C4-2B (cell line): ENCODE measurements around the gene ACOXL.
"Not testable (repeated sequence)": the region's sequence is repeated elsewhere in the genome, so short reads cannot be mapped to it uniquely, and the experiment has no call there.

Experiments used
- H3K27ac ChIP-seq: fragments of 450-650 bp; 2 replicates; pipeline ENCODE4 v1.5.1; 2017
- ZFX ChIP-seq: fragments of 450-650 bp; IDR thresholded peaks from 2 replicates; pipeline ENCODE4 v1.6.1; 2017
- TF ChIP-seq, protein P1 (sequence below): fragments of 450-650 bp; conservative IDR thresholded peaks from 2 replicates; pipeline ENCODE4 v1.5.1; 2017; ENCODE audit warnings: mild to moderate bottlenecking

ACOXL gene

DNA sequence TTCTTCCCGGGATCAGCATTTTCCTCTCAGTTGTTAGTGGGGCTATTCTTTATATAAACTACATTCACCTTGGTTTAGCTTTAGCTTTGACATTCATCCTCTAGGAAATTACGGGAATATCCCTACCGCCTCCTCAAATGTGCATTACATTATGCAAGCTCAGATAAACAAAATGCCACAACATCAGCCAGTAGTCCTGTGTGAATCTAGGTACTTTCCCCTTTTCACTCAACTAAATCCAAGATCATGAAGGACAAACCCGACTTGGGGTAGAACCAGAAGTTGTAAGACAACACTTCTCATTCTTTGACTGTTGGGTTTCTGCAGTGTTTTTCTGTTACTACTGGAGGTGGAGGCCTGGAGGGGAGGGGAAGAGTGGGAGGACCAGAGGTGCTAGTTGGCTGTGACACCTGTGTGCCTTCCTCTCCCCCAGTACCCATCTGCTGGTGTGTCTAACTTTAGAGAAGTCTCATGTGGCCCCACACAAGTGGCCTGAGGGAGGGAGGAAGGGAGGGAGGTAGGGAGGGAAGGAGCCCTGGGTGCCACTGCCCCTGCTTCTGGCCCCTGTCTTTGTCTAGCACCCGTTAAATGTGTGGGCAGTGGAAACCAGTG lies 303.6 kb downstream of the ACOXL start:
- H3K27ac ChIP-seq, result no peak overlapping the region
- TF ChIP-seq, protein P1, sequence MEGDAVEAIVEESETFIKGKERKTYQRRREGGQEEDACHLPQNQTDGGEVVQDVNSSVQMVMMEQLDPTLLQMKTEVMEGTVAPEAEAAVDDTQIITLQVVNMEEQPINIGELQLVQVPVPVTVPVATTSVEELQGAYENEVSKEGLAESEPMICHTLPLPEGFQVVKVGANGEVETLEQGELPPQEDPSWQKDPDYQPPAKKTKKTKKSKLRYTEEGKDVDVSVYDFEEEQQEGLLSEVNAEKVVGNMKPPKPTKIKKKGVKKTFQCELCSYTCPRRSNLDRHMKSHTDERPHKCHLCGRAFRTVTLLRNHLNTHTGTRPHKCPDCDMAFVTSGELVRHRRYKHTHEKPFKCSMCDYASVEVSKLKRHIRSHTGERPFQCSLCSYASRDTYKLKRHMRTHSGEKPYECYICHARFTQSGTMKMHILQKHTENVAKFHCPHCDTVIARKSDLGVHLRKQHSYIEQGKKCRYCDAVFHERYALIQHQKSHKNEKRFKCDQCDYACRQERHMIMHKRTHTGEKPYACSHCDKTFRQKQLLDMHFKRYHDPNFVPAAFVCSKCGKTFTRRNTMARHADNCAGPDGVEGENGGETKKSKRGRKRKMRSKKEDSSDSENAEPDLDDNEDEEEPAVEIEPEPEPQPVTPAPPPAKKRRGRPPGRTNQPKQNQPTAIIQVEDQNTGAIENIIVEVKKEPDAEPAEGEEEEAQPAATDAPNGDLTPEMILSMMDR, result no peak
- no peak for TF ChIP-seq ZFX

DNA sequence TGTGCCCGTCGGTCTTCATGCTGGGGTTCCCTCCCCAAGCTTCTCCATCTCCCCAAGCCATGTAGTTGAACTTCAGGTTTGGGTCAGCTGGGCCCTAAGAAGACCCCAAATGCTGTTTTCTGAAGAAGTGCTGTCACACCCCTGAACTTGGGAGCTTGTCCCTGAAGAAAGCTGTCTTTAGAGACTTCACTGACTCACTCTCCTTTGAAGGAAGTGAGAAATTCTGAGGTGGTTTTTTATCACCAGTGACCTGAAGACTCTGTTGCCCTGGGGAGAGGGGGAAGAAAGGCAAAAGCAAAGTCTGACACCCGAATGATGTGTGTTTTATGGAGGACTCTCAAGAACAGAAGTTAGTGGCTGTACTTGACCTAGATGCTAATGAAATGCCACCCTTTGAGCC lies 304.8 kb downstream of the ACOXL start:
- no peak overlapping the region for H3K27ac ChIP-seq
- TF ChIP-seq ZFX, result no peak

DNA sequence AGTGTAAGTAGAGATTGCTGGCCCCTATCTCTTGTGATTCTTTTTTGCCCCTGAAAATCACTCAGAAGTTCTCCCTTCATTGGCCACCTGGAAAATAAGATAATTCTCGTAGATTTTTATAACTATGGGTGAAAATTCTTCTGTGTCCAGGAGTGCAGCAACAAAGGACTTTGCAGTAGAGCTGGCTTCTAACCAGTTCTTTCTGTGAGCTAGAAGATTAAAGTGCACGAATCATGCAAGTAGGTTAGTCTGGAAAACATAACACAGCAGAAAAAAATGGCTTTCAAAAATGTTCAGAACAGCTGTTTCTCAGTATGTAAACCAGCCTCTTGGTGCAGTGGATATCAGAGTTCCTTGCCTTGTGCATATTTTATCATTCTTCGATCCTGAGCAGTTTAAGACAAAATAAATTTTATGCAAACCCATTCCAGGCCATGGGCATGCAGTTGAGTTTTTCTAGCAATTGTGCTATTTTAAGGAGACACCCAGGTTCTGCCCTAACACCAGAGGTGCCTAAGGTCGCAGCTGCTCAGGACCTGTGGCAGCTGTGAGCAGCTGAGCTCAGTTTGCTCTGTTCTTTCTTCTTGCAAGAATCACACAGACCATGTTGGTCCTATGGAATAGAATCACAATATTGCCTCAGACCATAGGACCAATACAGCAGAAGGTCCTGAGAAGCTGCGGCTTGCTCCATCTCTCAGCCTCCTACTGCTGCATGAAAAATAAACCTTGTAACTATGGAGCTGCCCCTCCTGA lies 307.4 kb downstream of the ACOXL start:
- TF ChIP-seq, protein P1, result no peak

DNA sequence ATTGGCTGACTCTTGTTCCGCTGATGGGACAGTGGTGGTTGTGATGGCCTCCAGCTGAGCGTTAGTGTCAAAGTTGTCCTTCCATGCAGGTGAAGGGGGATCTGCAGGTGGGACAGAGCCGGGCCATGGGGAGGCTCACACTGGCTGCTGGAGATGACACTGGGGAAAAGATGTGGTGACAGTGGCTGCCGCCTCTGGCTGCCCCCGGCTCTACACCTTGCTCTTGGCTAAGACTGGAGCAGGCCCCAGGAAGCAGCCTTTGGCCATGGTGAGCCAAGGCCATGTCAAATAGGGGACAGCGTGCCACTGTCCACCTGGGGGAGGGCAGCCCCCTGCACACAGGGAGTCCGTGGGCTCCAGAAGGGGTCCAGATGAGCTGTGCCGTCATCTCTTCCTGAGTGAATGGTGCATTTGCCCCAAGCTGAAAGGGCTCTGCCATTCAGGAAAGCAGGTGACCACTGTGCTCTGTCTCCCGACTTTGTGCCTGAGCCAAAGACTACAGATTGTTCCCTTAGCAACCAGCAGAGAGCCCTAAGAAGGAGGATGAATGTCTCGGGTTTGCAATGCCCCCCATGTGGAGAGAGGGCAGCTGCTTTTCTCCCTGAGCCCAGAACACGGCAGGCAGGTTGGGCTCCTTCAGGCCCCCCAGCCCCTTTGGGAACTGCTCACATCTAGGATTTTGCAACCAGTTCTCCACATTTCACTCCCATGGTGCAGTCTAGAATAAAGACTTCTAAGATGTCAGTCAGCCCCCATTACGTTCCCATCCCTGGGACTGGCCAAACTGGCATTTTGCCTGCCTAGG lies 309.2 kb downstream of the ACOXL start:
- H3K27ac ChIP-seq, result no peak overlapping the region
- no peak for TF ChIP-seq ZFX
- TF ChIP-seq, protein P1, result no peak

More for the DNA sequence above, 307.4 kb downstream of the ACOXL start:
- no peak overlapping the region for H3K27ac ChIP-seq

DNA sequence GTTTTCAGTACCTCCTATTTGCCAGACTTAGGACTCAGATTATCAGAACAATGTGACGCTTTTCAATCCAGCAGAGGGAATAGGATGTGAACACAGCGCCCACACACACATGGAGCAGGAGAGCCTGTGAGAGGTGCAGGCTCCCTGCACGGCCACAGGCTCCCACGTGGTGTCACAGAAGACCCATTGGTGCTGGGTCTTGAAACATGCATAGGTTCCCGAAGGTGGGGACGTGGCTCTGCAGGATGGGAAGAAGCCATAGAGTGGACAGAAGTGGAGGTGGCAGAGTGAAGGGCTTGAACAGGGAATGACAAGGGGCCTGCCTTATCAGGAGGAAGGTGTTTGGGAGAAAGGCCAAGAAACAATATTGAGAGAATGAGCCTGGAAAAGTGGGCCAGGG lies 309.9 kb downstream of the ACOXL start:
- H3K27ac ChIP-seq, result no peak overlapping the region
- no peak for TF ChIP-seq ZFX
- TF ChIP-seq, protein P1, result no peak

DNA sequence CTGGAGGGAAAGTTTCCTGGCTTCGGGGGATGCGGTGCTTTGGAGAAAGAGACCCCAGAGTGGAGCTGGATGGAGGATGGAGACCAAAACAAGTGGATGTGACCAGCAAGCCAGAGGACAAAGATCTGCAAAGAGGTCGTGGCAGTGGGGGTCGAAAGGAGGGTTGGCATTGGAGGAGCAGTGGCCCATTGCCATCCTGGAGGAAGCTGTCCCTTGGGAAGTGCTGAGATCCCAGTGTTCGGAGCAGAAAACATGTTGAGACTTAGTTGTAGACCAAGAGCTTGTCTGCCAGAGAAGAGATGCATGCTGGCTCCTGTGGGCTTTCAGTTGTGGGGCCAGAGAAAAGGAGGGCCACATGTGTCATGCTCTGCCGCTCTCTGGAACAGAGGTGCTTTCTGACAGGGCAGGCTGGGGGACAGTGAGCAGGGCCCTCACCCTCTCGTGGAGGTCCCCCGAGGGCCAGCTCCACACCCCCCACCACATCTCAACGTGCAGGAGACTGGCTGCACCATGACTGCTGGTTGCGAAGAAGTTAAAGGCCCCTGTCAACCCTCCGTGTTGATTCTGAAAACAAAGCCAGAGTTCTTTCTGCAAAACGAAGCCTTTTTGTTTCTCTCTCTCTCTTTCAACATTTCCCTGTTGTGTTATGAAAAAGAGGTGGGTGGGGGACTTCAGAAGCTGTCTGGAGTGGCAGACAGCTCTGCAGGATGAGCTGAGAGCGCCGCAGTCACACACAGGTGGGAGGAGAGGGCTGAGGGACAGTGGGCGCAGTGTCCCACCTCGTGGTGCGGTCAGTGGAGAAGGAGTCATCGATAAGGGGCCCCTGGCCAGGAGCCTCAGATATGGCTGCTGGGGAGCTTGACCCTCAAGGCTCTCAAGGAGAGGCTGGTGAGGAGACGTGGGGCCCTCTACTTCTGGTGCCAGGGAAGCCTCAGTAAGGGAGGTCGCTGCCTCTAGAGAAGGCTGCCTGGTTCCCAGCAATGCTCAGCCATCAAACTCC lies 310.7 kb downstream of the ACOXL start:
- no peak overlapping the region for H3K27ac ChIP-seq
- TF ChIP-seq, protein P1, result no peak
- no peak for TF ChIP-seq ZFX

DNA sequence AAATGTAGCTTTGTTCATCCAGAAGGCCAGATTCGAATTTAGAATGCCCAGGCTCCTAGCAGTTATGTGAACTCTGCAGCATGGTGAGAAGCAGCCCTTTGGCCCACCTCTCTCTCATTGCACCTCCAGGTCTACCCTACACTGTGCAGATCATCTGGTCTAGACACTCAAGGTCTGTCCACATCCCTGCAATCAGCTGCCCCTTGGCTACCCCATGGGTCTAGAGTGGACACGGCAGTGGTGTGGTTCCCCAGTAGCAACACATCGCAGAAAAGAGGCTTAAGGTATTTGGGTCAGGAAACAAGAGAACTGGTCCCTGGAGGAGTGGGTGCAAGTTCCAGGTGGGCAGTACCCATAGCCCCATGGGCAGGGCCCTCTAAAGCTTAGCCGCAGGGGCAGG lies 311.7 kb downstream of the ACOXL start:
- TF ChIP-seq, protein P1, result no peak
- no peak for TF ChIP-seq ZFX
- H3K27ac ChIP-seq, result no peak overlapping the region

DNA sequence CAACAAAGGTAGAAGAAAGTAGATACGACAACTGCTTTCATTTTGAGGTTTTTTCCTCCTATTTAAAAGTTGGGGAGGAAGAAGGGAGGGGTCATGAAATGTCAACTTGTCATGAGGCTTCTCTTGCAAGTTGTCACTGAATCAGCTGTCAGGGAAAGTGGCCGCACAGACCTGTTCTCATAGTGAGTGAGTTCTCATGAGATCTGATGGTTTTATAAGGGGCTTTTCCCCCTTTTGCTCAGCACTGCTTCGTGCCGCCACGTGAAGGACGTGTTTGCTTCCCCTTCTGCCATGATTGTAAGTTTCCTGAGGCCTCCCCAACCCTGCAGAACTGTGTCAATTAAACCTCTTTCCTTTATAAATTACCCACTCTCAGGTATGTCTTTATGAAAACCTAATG lies 312.9 kb downstream of the ACOXL start:
- not testable (repeated sequence) for H3K27ac ChIP-seq
